GM03348 (cell line): Measurements from ENCODE around the gene TAF6.

Experiments used
- DNase-seq: peaks from one replicate; pipeline ENCODE4 v3.0.0; 2012; ENCODE audit warnings: low spot score

TAF6 gene

GRCh38 chr7:100093054-100093453 is 26.1 kb downstream of the TAF6 start:
- no peak for DNase-seq

- no peak for DNase-seq
Observed at GRCh38 chr7:100091411-100092181, 27.6 kb downstream of the TAF6 start.

GRCh38 chr7:100090527-100091410 is 28.4 kb downstream of the TAF6 start:
- no peak for DNase-seq

- DNase-seq, result no peak
Observed at GRCh38 chr7:100089458-100090196, 29.5 kb downstream of the TAF6 start.

- peak; percentile 91 for DNase-seq
Observed at GRCh38 chr7:100088621-100089457, 30.3 kb downstream of the TAF6 start, which contains the start of gene COPS6. COPS6 (plus strand) TSS chr7:100088969; CDS start chr7:100088991, 22 bp downstream.

GRCh38 chr7:100088095-100088620 is 31.0 kb downstream of the TAF6 start:
- DNase-seq, result no peak

- DNase-seq, result peak; percentile 82
Observed at GRCh38 chr7:100087055-100087750, 32.0 kb downstream of the TAF6 start.

- no peak for DNase-seq
Observed at GRCh38 chr7:100085515-100085914, 33.6 kb downstream of the TAF6 start.

- no peak for DNase-seq
Observed at GRCh38 chr7:100082978-100083377, 36.2 kb downstream of the TAF6 start.

- peak; percentile 98 for DNase-seq
Observed at GRCh38 chr7:100081535-100082102, 37.5 kb downstream of the TAF6 start, which contains the start of gene ZNF3. ZNF3 (minus strand) TSS chr7:100081723; CDS start chr7:100077357, 4,366 bp downstream.

GRCh38 chr7:100080907-100081534 is 38.1 kb downstream of the TAF6 start:
- peak; percentile 18 for DNase-seq

- DNase-seq, result no peak
Observed at GRCh38 chr7:100079024-100079560, 40.1 kb downstream of the TAF6 start.

GRCh38 chr7:100077205-100077604 is 42.0 kb downstream of the TAF6 start:
- no peak for DNase-seq

GRCh38 chr7:100075418-100075817 is 43.7 kb downstream of the TAF6 start:
- DNase-seq, result no peak

- no peak for DNase-seq
Observed at GRCh38 chr7:100074841-100075240, 44.3 kb downstream of the TAF6 start.

GRCh38 chr7:100072462-100072861 is 46.7 kb downstream of the TAF6 start:
- DNase-seq, result no peak

- DNase-seq, result no peak
Observed at GRCh38 chr7:100071018-100071723, 48.0 kb downstream of the TAF6 start.

- DNase-seq, result no peak
Observed at GRCh38 chr7:100069991-100070390, 49.2 kb downstream of the TAF6 start.

- no peak for DNase-seq
Observed at GRCh38 chr7:100066953-100067352, 52.2 kb downstream of the TAF6 start.
